Endometrial microvascular endothelial cells (primary cell): ENCODE measurements around the gene RAVER2. TPM values are rescaled to one million over a fixed set of nuclear protein-coding genes. Genes with fewer than 3 reads are reported as not detected.

Source experiments
- in situ Hi-C: cut with HindIII; loops from 2 replicates; pipeline ENCODE4 v1.10.0; 2017; ENCODE audit warnings: low sequenced_read_pairs, low pct_unique_long_range_greater_than_20kb; ENCODE audit errors: inconsistent ontology term
- total RNA-seq: library from RNA; depleted of rRNA; stranded (reverse); fragments of >200 nt; gene quantifications from one replicate; pipeline ENCODE4 v1.2.3, GENCODE V29; 2015; ENCODE audit errors: inconsistent ontology term

RAVER2 gene
- total RNA-seq, 1 donor from 2014 or later: 13.2 TPM

GRCh38 chr1:64861611-64862010, 116.7 kb downstream of the RAVER2 start:
- in situ Hi-C loops: no loop called here

- in situ Hi-C loops: no loop called here
Observed at GRCh38 chr1:64864018-64864940, 119.4 kb downstream of the RAVER2 start.

- in situ Hi-C loops: no loop called here
Observed at GRCh38 chr1:64865105-64865757, 120.4 kb downstream of the RAVER2 start.

- in situ Hi-C loops: no loop called here
Observed at GRCh38 chr1:64866689-64867088, 121.8 kb downstream of the RAVER2 start.

- in situ Hi-C loops: no loop called here
Observed at GRCh38 chr1:64867266-64867665, 122.4 kb downstream of the RAVER2 start.

- in situ Hi-C loops: no loop called here
Observed at GRCh38 chr1:64871256-64871655, 126.4 kb downstream of the RAVER2 start.

- in situ Hi-C loops: no loop called here
Observed at GRCh38 chr1:64872067-64872466, 127.2 kb downstream of the RAVER2 start.

- in situ Hi-C loops: no loop called here
Observed at GRCh38 chr1:64873576-64873975, 128.7 kb downstream of the RAVER2 start.

GRCh38 chr1:64874666-64875065, 129.8 kb downstream of the RAVER2 start:
- in situ Hi-C loops: no loop called here

GRCh38 chr1:64875101-64875500, 130.2 kb downstream of the RAVER2 start:
- in situ Hi-C loops: no loop called here

GRCh38 chr1:64875606-64876005, 130.7 kb downstream of the RAVER2 start:
- in situ Hi-C loops: no loop called here

- in situ Hi-C loops: no loop called here
Observed at GRCh38 chr1:64877151-64877550, 132.3 kb downstream of the RAVER2 start.

GRCh38 chr1:64877598-64877997, 132.7 kb downstream of the RAVER2 start:
- in situ Hi-C loops: no loop called here

- in situ Hi-C loops: no loop called here
Observed at GRCh38 chr1:64878090-64878489, 133.2 kb downstream of the RAVER2 start.

GRCh38 chr1:64878931-64879611, 134.2 kb downstream of the RAVER2 start:
- in situ Hi-C loops: no loop called here

GRCh38 chr1:64880449-64880848, 135.6 kb downstream of the RAVER2 start:
- in situ Hi-C loops: no loop called here

- in situ Hi-C loops: no loop called here
Observed at GRCh38 chr1:64881281-64881680, 136.4 kb downstream of the RAVER2 start.
